ENCODE data around the gene PLGRKT. TPM values are rescaled to one million over a fixed set of nuclear protein-coding genes. Genes with fewer than 3 reads are reported as not detected.
"Not testable (repeated sequence)": the region's sequence is repeated elsewhere in the genome, so short reads cannot be mapped to it uniquely, and the experiment has no call there.

The PLGRKT gene
- total RNA-seq, 1 experiment from 2014 or later: 36.5 TPM

DNA sequence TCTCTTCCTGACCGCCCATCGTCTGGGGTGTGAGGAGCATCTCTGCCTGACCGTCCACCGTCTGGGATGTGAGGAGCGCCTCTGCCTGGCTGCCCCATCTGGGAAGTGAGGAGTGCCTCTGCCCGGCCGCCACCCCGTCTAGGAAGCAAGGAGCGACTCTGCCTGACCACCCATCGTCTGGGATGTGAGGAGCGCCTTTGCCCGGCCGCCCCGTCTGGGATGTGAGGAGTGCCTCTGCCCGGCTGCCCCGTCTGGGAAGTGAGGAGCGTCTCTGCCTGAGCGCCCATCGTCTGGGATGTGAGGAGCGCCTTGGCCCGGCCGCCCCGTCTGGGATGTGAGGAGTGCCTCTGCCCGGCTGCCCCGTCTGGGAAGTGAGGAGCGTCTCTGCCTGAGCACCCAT lies 4.4 kb downstream of the PLGRKT start:
- not testable (repeated sequence) for DNase-seq (ENCODE audit: low read depth)

DNA sequence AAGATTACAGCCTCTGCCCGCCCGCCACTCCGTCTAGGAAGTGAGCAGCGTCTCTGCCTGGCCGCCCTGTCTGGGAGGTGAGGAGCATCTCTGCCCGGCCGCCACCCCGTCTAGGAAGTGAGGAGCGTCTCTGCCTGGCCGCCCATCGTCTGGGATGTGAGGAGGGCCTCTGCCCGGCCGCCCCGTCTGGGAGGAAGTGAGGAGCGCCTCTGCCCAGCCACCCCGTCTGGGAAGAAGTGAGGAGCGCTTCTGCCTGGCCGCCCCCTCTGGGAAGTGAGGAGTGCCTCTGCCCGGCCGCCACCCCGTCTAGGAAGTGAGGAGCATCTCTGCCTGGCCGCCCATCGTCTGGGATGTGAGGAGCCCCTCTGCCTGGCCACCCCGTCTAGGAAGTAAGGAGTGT lies 4.8 kb downstream of the PLGRKT start:
- not testable (repeated sequence) for DNase-seq (ENCODE audit: low read depth)

DNA sequence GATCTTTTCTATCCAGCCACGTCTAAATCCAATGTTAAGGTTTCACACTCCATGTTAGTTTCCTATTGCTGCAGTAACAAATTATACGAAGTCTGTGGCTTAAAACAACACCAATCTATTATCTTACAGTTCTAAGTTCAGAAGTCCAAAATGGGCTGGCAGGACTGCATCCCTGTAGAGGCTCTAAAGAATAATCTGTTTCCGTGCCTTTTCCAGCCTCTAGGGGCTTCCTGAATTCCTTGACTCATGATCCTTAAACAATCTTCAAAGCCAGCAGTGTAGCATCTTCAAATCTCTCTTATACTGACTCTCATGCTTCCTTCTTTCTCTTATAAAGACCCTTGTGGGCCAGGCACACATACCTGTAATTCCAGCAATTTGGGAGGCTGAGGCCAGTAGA lies 6.8 kb downstream of the PLGRKT start:
- no peak for DNase-seq (ENCODE audit: low read depth)

DNA sequence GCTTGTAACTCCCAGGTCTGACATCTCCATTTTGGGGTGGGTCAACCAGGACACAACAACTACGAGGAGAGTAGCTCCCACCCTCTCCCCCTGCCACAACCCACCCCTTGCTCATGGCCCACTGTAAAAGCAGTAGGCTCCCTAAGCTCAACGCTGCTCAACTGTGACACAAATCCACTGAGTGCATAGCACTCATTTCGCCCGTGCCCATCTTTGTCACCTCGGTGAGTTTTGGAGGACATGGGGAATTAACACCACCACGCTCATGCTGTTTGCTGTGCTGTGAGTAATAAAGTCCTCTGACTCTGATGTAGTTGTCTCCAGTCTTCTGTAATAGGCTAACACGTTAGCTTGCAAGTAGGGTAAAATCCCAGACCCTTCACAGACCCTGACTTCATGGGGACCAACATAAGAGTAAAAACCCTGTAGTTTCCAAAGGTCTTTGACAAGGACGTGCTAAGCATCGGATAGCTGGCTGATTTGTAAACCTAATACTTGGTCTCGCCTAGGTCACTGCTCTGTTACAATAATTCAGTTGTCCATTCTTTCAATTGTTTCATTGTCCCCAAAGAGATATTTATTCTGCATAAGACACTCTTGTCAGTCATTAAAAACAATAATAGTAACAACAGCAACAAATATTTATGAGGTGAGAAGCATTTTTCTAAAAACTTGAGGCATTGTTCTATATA lies 7.7 kb downstream of the PLGRKT start:
- DNase-seq (ENCODE audit: low read depth): no peak

DNA sequence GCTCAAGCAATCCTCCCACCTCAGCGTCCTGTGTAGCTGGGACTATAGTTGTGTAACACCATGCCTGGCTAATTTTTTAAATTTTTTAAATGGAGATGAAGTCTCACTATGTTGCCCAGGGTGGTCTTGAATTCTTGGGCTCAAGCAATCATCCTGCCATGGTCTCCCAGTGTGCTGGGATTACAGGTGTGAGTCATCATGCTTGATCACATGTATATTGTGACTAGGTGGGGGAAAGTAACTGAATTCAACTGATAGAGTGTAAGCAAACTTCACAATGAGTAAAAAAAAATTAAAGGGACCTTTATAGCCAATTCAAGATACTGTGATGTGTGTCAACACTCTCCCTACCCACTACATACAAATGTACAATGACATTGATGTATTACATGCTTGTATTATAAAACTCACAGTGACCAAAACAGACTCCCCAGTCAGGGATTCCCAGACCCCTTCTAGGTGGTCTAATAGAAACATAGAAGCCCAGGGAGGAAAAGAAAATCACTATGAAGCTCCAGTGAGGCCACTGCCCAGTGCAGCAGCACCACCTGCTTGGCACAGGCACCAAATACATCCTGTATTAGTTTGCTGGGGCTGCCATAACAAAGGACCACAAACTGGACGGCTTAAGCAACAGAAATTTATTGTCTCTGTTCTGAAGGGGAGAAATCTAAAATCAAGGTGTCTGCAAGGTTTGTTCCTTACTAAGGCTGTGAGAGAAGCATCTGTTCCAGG lies 8.8 kb downstream of the PLGRKT start:
- peak; percentile 52 for DNase-seq (ENCODE audit: low read depth)

DNA sequence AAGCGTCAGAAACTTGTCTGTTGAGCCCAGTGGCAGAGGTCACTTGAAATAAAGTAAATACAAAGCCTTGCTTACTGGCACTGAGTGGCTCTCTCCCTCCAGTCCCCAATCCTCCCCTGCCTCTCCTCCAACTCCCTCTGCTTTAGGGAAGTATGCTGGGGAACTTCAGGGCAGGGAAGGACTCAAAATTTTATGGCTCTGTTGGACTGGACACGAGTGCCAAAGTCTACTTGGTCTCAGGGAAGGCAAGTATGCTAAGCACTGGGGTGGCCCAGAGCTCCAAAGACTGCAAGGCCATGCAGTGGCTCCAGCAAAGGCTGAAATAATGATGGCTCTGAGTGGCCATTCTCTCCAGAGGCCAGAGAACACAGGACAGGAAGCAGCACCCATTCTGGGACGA lies 9.6 kb downstream of the PLGRKT start:
- no peak for DNase-seq (ENCODE audit: low read depth)

DNA sequence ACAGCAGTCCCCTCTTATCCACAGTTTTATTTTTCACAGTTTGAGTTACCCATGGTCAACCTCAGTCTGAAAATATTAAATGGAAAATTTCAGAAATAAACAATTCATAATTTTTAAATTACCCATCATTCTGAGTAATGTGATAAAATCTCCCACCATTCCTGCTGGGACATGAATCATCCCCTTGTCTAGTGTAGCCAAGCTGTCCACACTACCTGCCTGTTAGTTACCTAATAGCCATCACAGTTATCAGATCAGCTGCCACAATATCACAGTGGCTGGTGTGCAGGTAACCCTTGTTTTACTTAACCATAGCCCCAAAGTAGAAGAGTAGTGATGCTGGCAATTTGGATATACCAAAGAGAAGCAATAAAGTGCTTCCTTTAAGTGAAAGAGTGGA lies 10.7 kb downstream of the PLGRKT start:
- no peak for DNase-seq (ENCODE audit: low read depth)

DNA sequence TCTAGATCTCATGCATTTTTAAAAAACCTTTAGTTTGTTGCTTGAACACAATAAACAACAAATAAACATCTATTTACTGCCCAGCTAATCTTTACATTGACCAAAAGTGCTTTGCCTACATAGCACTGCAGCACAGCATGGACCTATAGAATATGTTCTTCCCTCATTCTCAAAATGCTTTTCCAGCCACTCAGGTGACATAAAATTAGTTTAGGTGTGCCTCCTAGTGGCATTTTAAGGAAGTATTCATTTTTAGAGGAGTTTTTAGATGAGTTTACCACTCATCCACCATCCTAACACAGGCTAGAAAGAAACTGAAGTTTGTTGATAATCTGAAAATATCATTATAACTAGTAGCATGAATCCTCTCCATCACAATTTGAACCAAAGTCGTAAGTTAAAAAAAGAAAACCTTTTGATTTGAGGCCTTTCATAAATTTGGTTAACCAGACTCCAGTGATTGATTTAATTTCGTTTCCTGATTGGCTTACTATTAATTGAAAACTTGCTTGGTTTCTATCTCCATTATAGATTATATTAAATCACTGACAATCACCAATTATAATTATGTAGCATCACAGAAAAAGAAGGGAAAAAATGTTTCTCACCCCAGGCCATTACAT lies 12.6 kb downstream of the PLGRKT start:
- DNase-seq (ENCODE audit: low read depth): peak; percentile 56

DNA sequence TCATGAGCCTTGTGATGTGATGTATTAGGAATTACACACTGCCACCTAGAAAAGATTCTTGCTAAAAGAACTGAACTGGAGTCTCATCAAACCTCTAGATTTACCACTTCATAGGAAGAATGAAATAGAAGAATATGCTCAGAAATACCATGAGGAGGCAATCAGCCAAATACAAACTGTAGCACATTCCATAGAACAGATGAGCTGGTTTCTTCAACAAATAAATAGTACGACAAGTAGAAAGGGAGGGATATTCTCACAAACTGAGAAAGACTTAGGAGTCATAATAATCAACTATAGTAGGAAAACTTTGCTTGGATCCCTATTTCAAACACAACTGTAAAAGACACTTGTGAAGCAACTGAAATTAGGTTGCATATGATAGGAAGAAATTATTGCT lies 15.4 kb downstream of the PLGRKT start:
- DNase-seq (ENCODE audit: low read depth): no peak

DNA sequence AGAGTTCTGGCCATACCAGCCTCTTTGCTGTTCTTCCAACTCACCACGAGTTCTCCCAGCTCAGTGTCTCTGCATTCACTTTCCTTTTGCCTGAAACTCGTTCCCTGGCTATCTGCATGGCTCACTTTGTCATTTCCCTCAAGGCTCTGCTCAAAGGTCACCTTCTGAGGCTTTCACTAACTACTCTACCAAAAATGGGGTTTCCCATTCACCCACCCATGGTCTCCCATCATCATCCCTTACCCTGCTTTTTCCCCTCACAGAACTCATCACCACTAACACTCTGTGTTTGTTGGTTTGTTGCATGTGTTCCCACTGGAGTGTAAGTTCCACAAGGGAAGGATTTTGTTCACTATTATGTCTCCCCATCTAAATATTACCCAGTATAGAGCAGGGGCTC lies 16.6 kb downstream of the PLGRKT start:
- DNase-seq (ENCODE audit: low read depth): no peak

DNA sequence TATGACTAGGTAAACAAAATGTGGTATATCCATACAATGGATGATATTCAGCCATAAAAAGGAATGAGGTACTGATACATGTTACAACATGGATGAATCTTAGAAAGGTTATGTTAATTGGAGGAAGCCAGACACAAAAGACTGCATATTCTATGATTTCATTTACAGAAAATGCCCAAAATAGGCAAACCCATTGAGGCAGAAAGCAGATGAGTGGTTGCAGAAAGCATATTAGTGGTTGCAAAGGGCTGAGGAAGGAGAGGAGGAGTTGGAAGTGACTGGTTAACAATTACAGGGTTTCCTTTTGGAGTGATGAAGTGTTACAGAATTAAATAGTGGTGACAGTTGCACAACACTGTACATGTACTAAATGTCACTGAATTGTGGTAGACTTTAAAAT lies 17.7 kb downstream of the PLGRKT start:
- no peak for DNase-seq (ENCODE audit: low read depth)

DNA sequence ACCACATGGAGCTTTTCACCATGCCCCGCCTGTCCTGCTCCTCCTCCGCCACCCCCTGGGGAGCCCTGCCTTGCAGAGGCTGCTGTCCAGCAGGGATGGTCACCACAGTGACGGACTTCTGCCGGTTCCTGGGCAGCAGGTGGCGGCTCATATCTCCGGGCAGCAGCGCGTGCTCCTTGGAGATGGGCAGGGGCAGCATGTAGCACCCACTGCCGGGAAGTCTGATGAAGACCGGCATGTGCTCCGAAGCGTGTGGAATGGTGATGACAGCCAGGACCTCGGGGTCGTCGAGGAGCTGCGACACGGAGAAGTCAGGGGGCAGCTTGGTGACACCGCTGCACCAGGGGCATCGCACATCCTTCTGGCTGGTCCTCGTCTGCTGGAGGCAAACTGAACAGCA lies 19.2 kb downstream of the PLGRKT start:
- no peak for DNase-seq (ENCODE audit: low read depth)

DNA sequence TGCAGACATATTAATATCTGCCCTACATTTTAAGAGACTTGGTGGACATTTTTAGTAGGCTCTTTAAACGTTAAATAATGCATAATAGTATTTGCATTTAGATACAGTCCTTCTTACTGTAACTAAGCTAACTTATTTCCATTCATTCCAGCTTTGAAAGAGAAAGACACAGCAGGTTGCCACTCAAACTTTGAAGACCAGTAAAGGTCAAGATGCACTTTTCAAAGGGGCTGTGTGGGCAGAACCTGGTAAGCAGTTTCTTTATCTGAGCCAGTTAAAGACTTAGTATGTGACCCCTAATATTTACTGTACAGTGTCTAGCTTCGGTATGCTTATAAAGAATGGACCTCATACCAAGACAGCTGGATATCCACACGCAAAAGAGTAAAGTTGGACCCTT lies 20.8 kb downstream of the PLGRKT start:
- no peak for DNase-seq (ENCODE audit: low read depth)

DNA sequence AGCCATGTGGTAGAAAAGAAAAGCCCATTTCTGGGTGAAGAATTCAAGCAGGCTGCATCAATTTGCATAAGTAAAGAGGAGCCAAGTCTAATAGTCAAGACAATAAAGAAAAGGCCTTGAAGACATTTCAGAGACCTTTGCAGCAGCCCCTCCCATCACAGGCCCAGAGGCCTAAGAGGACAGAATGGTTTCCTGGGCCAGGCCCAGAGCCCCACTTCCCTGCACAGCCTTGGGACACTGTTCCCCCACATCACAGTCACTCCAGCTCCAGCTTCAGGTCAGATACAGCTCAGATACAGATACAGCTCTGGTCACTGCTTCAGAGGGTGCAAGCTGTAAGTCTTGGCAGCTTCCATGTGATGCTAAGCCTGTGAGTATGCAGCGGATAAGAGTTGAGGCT lies 29.1 kb downstream of the PLGRKT start:
- DNase-seq (ENCODE audit: low read depth): no peak

DNA sequence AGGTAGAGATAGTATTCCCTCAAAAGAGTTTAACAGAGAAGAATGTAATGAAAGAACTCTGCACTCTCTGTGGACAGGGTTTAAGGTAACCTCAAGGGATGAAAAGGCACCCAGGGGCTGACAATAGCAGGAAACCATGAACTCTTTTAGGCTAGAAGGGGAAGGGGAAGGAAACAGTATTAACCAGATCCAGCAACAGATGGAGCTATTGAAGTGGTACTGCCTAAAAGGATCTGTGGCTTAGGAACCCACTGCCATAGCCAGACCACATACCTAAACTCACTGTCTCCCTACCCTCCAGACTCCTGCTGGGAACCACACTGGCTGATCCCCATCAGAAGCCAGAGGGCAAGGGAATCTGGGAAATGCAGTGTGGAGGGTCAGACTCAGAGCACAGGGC lies 35.5 kb downstream of the PLGRKT start:
- peak; percentile 6 for DNase-seq (ENCODE audit: low read depth)

DNA sequence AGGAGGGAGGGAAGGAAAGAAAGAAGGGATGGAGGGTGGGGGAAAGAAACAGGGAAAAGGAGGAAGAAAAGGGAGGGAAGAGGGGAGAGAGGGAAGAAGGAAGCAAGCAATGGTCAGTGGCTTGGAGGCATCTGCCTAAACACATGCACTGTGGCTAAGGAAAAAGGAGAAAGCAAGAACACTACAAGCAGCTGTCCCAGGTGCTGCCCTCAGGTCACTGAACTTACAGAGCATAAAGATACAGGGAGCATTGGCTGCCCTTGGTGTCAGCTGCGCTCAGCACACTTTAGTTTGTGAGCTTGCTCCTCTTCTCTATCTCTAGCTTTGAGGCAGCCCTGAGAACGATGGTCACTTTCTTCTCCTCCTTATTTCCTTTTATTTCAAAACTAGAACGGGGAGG lies 40.2 kb downstream of the PLGRKT start:
- not testable (repeated sequence) for DNase-seq (ENCODE audit: low read depth)

DNA sequence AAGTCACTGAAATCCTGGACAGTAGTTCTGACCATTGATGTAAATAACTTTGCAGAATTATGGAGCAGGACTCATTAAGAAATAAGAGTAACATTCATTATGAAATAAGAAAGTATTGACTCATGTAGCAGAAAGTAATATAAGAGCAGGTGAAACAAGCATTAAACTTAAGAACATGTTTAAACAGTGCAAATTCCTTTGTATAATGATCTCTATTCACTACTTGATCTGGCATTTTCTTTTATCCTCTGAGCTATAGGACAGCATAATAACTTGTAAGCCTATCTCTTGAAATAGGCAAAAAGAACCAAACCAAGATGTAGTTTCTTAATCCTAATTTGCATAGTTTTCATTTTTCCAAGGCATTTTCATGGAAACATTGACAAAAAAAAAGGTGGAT lies 42.3 kb downstream of the PLGRKT start:
- DNase-seq (ENCODE audit: low read depth): no peak

DNA sequence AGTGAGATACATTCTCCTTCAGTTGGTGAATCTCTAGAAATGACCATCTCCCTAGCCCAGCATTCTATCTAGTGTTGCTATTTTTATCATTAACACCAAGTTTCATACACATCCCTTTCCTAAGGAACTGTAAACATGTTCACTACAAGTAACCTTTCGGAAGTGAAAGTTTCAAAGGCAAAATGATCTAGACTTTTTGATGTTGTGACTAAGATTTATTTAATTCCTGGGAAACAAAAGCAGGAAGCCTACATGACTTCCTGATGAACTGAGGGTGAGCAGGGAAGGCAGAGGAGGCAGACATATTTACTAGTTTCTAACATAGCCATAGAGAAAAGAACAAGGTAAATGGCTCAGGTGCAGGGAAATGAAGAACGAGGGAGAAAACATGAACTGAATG lies 43.7 kb downstream of the PLGRKT start:
- not testable (repeated sequence) for DNase-seq (ENCODE audit: low read depth)

DNA sequence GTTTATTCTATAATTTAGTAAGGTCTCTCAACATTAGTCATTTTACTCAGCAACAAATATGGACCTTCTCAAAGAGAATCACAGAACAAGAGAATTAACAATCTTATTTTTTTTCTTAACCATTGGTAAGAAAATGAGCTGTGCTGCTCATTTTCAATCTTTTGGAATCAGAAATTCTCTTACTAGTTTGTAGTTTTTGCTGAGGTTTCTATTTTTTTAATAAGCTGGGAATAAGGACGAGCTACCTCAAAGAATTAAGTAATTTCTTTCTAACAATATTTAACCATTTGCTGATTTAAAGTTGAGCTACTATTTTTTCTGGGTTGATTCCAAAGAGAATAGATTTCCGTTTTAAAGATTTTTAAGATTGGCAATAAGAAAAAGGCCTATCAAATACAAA lies 44.2 kb downstream of the PLGRKT start:
- DNase-seq (ENCODE audit: low read depth): no peak

DNA sequence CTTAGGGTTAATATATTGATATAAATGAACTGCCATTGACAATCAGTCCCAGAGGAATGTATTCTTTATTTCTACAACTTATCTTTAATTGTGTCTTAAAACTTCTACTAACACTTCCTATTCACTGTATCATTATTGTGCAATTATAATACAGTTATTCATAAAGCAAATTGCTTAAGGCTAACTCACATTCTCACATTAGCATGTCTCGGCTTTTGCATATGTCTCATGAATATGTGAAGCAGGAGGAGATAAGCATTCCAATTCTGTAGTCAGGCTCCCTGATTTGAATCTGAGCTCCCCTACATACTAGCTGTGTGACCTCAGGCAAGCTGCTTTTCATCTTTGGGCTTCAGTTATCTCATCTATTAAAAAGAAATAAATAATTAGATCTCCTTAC lies 45.4 kb downstream of the PLGRKT start:
- no peak for DNase-seq (ENCODE audit: low read depth)

DNA sequence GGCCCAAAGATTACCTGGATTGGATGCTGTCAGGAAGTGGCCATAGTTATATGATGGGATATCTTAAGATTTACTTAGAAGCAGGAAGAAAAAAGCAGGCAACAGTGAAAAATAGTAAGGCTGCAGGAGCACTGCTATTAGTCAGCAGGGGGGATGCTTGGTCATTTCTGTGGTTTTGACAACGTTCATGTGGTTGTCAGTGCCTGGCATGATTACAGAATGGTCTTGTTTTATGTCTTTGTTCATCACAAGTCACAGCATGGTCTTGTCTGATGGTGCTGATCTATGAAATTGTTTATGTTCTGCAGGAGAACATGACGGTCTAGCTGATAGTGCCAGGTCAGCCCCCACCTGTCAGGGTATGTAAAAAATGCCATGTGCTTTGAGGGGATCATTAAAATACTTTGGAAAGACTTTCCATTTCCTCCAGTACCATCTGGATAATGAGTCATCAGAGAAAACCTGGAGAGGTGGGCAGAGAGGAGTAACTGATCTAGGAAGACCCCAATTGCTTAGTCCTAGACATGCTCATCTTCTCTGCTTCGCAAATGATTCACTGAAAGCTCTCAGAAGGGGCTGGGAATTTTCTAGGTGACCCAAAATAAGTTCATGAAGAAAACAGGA lies 48.5 kb downstream of the PLGRKT start:
- DNase-seq (ENCODE audit: low read depth): peak; percentile 94
